ENCODE results near the gene GRIK1.

GRIK1 gene

GRCh38 chr21:29671728-29672127 lies 268.1 kb downstream of the GRIK1 start:
- DNase-seq (ENCODE audit: low read depth, low spot score): no peak

- DNase-seq (ENCODE audit: low read depth, low spot score): no peak
Measured at GRCh38 chr21:29670228-29670627, 269.6 kb downstream of the GRIK1 start.

- no peak for DNase-seq (ENCODE audit: low read depth, low spot score)
Measured at GRCh38 chr21:29669416-29669815, 270.4 kb downstream of the GRIK1 start.

GRCh38 chr21:29667651-29668050 lies 272.1 kb downstream of the GRIK1 start:
- DNase-seq (ENCODE audit: low read depth, low spot score): no peak

GRCh38 chr21:29664615-29665014 lies 275.2 kb downstream of the GRIK1 start:
- DNase-seq (ENCODE audit: low read depth, low spot score): no peak

GRCh38 chr21:29661672-29662442 lies 277.9 kb downstream of the GRIK1 start:
- no peak for DNase-seq (ENCODE audit: low read depth, low spot score)

- no peak for DNase-seq (ENCODE audit: low read depth, low spot score)
Measured at GRCh38 chr21:29660047-29660720, 279.6 kb downstream of the GRIK1 start.

GRCh38 chr21:29658934-29659203 lies 280.9 kb downstream of the GRIK1 start:
- DNase-seq (ENCODE audit: low read depth, low spot score): no peak

GRCh38 chr21:29658177-29658933 lies 281.4 kb downstream of the GRIK1 start:
- DNase-seq (ENCODE audit: low read depth, low spot score): no peak

GRCh38 chr21:29657240-29657989 lies 282.4 kb downstream of the GRIK1 start:
- DNase-seq (ENCODE audit: low read depth, low spot score): no peak

- DNase-seq (ENCODE audit: low read depth, low spot score): no peak
Measured at GRCh38 chr21:29656504-29657239, 283.1 kb downstream of the GRIK1 start.

GRCh38 chr21:29655577-29655976 lies 284.2 kb downstream of the GRIK1 start:
- no peak for DNase-seq (ENCODE audit: low read depth, low spot score)

- DNase-seq (ENCODE audit: low read depth, low spot score): no peak
Measured at GRCh38 chr21:29654855-29655254, 284.9 kb downstream of the GRIK1 start.

GRCh38 chr21:29654203-29654602 lies 285.6 kb downstream of the GRIK1 start:
- DNase-seq (ENCODE audit: low read depth, low spot score): no peak

GRCh38 chr21:29650523-29651022 lies 289.2 kb downstream of the GRIK1 start:
- no peak for DNase-seq (ENCODE audit: low read depth, low spot score)

GRCh38 chr21:29649406-29649814 lies 290.4 kb downstream of the GRIK1 start:
- no peak for DNase-seq (ENCODE audit: low read depth, low spot score)

GRCh38 chr21:29648710-29649240 lies 291.0 kb downstream of the GRIK1 start:
- DNase-seq (ENCODE audit: low read depth, low spot score): no peak

- no peak for DNase-seq (ENCODE audit: low read depth, low spot score)
Measured at GRCh38 chr21:29647353-29647781, 292.4 kb downstream of the GRIK1 start.

- DNase-seq (ENCODE audit: low read depth, low spot score): no peak
Measured at GRCh38 chr21:29645666-29646553, 293.9 kb downstream of the GRIK1 start.

- no peak for DNase-seq (ENCODE audit: low read depth, low spot score)
Measured at GRCh38 chr21:29643289-29643688, 296.5 kb downstream of the GRIK1 start.
